ENCODE measurements around the gene FAM193B.

The FAM193B gene

DNA sequence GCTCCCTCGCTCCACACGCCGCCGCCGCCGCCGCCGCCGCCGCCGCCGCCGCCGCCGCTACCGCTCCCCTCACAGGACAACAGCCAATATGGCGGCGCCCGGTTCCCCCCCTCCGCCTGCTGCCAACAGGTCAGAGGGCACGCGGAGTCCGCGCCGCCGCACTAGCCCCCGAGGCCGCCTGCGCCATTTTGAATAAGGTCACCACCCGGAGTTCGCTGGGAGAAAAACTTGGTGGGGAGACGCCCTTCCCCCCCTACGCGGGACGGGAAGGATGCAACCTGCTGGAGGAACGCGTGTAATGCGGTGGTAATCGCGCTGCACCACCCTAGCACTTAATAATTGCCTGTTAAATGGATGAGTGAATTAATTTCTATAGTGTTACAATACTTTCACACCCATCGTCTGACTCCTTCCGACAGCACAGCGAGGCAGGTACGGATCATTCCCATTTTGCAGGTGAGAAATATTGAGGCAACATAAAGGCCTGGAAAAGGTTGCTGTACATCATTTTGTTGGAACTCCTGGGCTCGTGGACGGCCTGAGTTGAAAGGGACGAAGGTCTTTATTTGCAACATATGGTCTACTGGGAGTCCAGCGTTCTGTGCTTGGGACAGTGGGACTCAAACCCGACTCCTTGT is at the start of gene FAM193B:
FAM193B (minus strand) TSS at position 90 of the 638 bp plus-strand sequence. CDS start 105 bp downstream, outside the sequence.
- peak; percentile 98 for DNase-seq (ENCODE audit: low spot score)

- no peak for DNase-seq (ENCODE audit: low spot score)
Measured at GRCh38 chr5:177604116-177604521, 49.8 kb upstream of the FAM193B start.

- no peak for DNase-seq (ENCODE audit: low spot score)
Measured at GRCh38 chr5:177603631-177604030, 49.3 kb upstream of the FAM193B start.

DNA sequence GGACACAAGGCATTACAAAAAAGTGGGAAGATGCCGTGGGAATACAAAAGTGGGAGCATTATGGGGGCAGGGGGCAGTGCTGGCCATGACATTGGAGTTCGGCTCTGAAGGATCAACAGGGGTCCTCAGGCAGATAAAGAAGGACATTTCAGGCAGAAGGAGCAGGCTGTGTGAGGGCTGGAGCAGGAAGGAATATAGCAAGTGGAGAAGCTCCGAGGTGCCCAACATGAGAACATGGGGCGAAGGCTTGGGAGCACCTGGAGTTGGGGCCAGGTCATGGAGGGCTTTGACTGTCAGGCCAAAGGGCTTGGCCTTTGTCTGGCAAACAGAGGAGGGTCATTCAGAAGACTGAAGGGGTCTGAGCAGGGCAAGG is 48.1 kb upstream of the FAM193B start:
- no peak for DNase-seq (ENCODE audit: low spot score)

- DNase-seq (ENCODE audit: low spot score), result no peak
Measured at GRCh38 chr5:177601577-177602457, 47.5 kb upstream of the FAM193B start.

- DNase-seq (ENCODE audit: low spot score), result no peak
Measured at GRCh38 chr5:177601126-177601525, 46.8 kb upstream of the FAM193B start.

DNA sequence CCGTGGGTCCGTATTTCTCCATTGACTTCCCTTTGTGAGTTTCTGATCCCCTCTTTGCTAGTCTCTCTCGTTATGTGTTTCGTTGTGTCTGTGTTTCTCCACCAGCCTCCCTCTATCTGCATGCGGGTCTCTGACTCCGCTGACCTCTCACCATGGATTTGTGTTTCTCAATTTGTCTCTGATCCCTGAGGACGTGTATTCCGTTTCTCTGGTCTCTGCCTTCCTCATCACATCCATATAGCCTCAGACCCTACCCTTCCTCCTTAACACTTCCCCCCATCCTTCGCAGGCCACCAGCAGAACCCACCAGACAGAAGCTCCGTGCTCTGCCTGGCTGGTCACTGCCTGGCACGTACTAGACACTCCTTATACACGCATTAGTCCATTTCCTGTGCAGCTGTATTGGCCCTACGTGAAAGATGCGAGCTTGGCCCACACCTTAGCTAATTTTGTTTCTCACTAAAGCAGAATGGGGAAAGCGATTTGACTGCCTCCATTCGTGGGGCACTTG is 46.2 kb upstream of the FAM193B start:
- DNase-seq (ENCODE audit: low spot score), result no peak

DNA sequence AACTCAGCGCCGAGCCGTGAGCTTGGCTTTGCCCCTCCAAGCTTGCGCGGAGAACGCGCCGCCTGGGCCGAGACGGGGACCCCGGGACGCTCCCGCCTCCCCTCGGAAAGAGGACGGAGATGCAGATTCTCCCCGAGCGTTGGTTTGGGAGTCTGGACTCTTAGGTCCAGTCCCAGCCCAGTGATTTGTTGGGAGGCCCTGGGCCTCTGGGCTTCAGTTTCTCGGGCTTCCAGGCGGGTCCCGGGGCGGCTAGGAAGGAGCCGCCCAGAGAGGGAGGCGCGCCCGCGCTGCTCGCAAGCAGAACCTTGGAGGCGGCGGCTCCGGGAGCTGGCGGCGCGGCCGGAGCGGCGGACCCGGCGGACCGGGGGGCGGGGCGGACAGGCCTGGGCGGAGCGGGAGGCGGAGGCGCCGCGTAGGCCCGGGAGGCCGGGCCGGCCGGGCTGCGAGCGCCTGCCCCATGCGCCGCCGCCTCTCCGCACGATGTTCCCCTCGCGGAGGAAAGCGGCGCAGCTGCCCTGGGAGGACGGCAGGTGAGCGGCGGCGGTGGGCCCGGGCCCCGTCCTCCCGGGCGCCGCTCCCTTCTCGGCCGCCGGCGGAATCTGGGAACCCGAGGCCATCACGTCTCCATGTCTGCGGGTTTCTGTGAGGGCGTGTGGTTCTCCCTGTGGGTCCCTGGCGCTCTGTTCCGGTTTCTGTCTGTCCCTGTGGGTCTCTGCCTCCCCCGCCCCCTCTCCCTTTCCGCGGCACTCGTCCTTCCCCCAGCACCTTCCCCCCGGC is 45.6 kb upstream of the FAM193B start, which contains the start of gene B4GALT7:
B4GALT7 (plus strand) TSS at position 402 of the 777 bp plus-strand sequence; CDS start at position 481, 79 bp downstream.
- peak; percentile 84 for DNase-seq (ENCODE audit: low spot score)

DNA sequence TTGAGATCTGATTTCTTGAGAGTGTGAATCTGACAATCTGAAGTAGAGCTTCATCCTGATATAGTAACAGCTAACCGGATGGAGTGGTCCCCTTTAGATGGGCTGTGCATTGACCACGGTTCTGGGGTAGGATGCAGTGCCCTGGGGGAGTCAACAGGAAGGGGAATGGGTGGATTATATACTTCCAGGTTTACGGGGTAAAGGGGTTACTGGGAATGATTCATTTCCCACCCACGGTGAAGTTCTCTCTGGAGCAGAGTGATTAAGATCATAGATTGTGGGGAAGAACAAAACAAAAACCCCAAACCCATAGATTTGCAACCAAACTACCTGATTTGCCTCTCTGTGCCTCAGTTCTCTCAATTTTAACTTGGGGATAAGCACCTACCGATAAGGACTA is 44.1 kb upstream of the FAM193B start:
- no peak for DNase-seq (ENCODE audit: low spot score)

GRCh38 chr5:177596775-177597238 is 42.4 kb upstream of the FAM193B start:
- DNase-seq (ENCODE audit: low spot score), result no peak

- no peak for DNase-seq (ENCODE audit: low spot score)
Measured at GRCh38 chr5:177595991-177596774, 41.8 kb upstream of the FAM193B start.

GRCh38 chr5:177595026-177595585 is 40.7 kb upstream of the FAM193B start:
- DNase-seq (ENCODE audit: low spot score), result no peak

DNA sequence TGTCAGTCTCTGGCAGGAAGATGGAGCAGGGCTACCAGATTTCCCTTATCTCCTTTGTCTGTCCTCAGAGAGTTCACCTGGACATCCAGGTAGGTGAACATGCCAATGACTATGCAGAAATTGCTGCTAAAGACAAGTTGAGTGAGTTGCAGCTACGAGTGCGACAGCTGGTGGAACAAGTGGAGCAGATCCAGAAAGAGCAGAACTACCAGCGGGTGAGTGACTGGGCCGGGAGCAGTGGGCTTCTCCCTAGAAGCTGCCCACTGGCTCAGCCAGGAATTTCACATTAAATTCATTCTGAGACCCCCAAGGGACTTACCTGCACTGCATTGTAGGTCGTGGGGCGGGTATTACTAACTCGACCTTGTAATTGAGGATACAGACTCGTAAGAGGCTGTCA is 39.7 kb upstream of the FAM193B start:
- no peak for DNase-seq (ENCODE audit: low spot score)

- DNase-seq (ENCODE audit: low spot score), result no peak
Measured at GRCh38 chr5:177593511-177593910, 39.1 kb upstream of the FAM193B start.

GRCh38 chr5:177592905-177593304 is 38.5 kb upstream of the FAM193B start:
- DNase-seq (ENCODE audit: low spot score), result no peak

GRCh38 chr5:177592010-177592834 is 37.9 kb upstream of the FAM193B start, which contains the start of gene TMED9:
TMED9 (plus strand) TSS chr5:177592203; CDS start chr5:177592215, 12 bp downstream.
- DNase-seq (ENCODE audit: low spot score), result peak; percentile 87

DNA sequence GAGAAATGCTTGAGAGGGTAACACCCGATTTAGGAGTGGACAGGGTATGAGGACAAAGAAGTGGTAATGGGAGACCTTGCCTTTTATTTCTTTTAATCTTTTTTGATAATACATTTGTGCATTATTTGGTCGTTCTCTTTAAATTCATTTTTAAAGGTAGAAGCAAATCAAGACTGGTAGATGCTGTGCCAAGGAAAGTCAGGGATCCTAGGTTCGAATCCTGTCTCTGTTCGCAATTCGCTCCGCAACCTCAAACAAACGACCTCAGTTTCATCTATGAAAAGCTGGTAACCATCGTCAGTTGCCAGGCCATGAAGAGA is 37.3 kb upstream of the FAM193B start:
- no peak for DNase-seq (ENCODE audit: low spot score)

DNA sequence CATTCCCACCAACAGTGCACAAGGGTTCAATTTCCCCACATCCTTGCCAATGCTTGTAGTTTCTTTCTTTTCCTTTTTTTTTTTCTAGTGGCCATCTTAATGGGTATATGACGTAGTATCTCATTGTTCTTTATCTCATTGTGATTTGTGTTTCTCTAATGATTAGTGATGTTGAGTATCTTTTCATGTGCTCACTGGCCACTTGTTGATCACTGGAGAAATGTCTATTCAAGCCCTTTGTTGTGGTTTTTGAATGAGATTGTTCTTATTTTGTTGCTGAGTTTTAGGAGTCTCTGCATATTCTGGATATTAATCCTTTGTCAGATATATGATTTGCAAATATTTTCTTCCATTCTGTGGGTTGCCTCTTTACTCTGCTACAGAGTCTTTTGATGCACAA is 36.0 kb upstream of the FAM193B start:
- no peak for DNase-seq (ENCODE audit: low spot score)

GRCh38 chr5:177588413-177588909 is 34.1 kb upstream of the FAM193B start:
- no peak for DNase-seq (ENCODE audit: low spot score)

DNA sequence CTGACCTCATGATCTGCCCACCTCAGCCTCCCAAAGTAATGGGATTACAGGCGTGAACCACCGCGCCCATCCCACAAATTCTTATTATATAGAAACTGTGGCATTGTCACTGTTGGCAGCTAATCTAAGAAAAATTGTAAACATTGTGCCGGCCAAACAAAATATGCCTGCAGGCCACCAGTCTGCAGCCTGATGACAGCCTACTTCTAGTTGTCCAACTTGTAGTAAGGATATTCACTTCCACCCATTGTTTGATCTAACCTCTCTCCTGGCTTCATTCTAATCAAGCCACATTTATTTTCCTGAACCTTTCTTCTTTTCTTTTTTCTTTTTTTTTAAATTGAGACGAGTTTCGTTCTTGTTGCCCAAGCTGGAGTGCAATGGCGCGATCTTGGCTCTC is 24.0 kb upstream of the FAM193B start:
- no peak for DNase-seq (ENCODE audit: low spot score)
